PC-9 (cell line): Measurements from ENCODE around the gene MTPN. TPM values are rescaled to one million over a fixed set of nuclear protein-coding genes. Genes with fewer than 3 reads are reported as not detected.

ENCODE experiments used
- BruUV-seq: library from RNA; stranded (reverse); fragments of 400-500 nt; replicated peaks from 2 replicates; lab custom pipeline; 2021; lab: Mats Ljungman, UMichigan
- CTCF ChIA-PET: fragments of 300-600 bp; sonication (Branson Sonifier 250); formaldehyde crosslinking; loops from one replicate; lab custom pipeline; 2022; ENCODE audit warnings: antibody characterized with exemption; lab: Charles Lee
- POLR2A ChIA-PET: fragments of 300-600 bp; sonication (Branson Sonifier 250); formaldehyde crosslinking; loops from one replicate; lab custom pipeline; 2022; ENCODE audit warnings: antibody characterized with exemption; ENCODE audit not compliant: unreplicated experiment; lab: Charles Lee
- DNase-seq, 2 experiments: peaks; one replicate each; pipeline versions ENCODE4 v3.0.0 to v3.0.0-alpha.2; 2015 to 2022; ENCODE audit warnings: mixed read lengths in 1 of 2
- H2AFZ ChIP-seq: fragments of 200-600 bp; sonication (generic); 2 replicates; pipeline ENCODE4 v1.8.1; 2017; ENCODE audit warnings: antibody characterized with exemption
- H3F3A ChIP-seq: fragments of 200-600 bp; sonication (generic); 2 replicates; pipeline ENCODE4 v1.8.1; 2017; ENCODE audit warnings: antibody characterized with exemption, mild to moderate bottlenecking, low read depth; ENCODE audit not compliant: insufficient read depth
- H3K27ac ChIP-seq: fragments of 200-600 bp; sonication (generic); 2 replicates; pipeline ENCODE4 v1.6.1; 2016; ENCODE audit warnings: mixed run types
- H3K27me3 ChIP-seq: fragments of 200-600 bp; sonication (generic); 2 replicates; pipeline ENCODE4 v1.6.1; 2016; ENCODE audit warnings: low read depth, mixed run types; ENCODE audit not compliant: insufficient read depth
- H3K36me3 ChIP-seq: fragments of 200-600 bp; sonication (generic); 2 replicates; pipeline ENCODE4 v1.6.1; 2016; ENCODE audit warnings: low read depth, mixed run types
- H3K4me1 ChIP-seq: fragments of 200-600 bp; sonication (generic); replicated peaks from 2 replicates; pipeline ENCODE4 v1.6.1; 2016; ENCODE audit warnings: mixed run types; ENCODE audit not compliant: insufficient read depth
- H3K4me2 ChIP-seq: fragments of 200-600 bp; sonication (generic); 2 replicates; pipeline ENCODE4 v1.6.1; 2017; ENCODE audit warnings: mixed run types
- H3K4me3 ChIP-seq: fragments of 200-600 bp; sonication (generic); 2 replicates; pipeline ENCODE4 v1.6.1; 2016; ENCODE audit warnings: mixed run types
- H3K79me2 ChIP-seq: fragments of 200-600 bp; sonication (generic); 2 replicates; pipeline ENCODE4 v1.6.1; 2017; ENCODE audit warnings: low read depth, mixed run types
- H3K9me2 ChIP-seq: fragments of 200-600 bp; sonication (generic); 2 replicates; pipeline ENCODE4 v1.8.1; 2017; ENCODE audit warnings: mild to moderate bottlenecking; ENCODE audit not compliant: insufficient read depth
- H3K9me3 ChIP-seq: fragments of 200-600 bp; sonication (generic); 2 replicates; pipeline ENCODE4 v1.8.1; 2016; ENCODE audit warnings: low read depth; ENCODE audit not compliant: insufficient read depth
- H4K20me1 ChIP-seq: fragments of 200-600 bp; sonication (generic); 2 replicates; pipeline ENCODE4 v1.8.1; 2017; ENCODE audit not compliant: insufficient read depth
- EZH2 ChIP-seq: fragments of 200-600 bp; sonication (generic); IDR thresholded peaks from 2 replicates; pipeline ENCODE4 v1.8.0; 2017; ENCODE audit warnings: antibody characterized with exemption, low read depth
- intact Hi-C: fragments of 100-400 bp; cut with micrococcal nuclease; formaldehyde crosslinking; loops from one replicate; pipeline ENCODE4 v1.10.0; 2022; ENCODE audit not compliant: unreplicated experiment
- total RNA-seq: library from RNA; stranded (reverse); gene quantifications from 2 replicates; pipeline ENCODE4 v1.2.3, GENCODE V29; 2021
- TF ChIP-seq, protein P1 (sequence below): fragments of 200-600 bp; sonication (generic); conservative IDR thresholded peaks from 2 replicates; pipeline ENCODE4 v1.6.1; 2017; ENCODE audit warnings: mixed run types, antibody characterized with exemption, mild to moderate bottlenecking, moderate library complexity

Gene MTPN
- total RNA-seq, 1 experiment from 2014 or later = 212 TPM

DNA sequence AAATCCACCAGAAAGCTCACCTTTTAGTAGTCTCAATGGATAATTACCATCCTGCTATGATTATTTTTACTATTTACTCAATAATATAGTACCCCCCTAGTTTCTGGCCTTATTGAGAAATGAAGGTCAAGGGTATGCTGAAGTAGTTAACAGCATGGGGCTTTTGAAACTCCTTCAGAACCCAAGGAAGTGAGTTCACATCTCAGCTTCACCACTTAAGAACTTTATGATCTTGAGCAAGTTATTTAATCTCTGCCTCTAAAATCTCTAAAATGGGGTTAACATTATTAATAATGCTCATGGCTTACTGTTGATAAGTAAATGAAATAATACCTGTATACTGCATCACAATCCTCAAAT lies 5.8 kb downstream of the MTPN start:
- H3F3A ChIP-seq = peaks cover 10% of the 10 kb centered on the region
- H4K20me1 ChIP-seq = peaks cover 68% of the 10 kb centered on the region
- DNase-seq = no peak
- no peak overlapping the region for H2AFZ ChIP-seq
- peaks cover 33% of the 10 kb centered on the region for H3K36me3 ChIP-seq
- no peak overlapping the region for H3K4me3 ChIP-seq
- ChIA-PET POLR2A (no interaction called here), CTCF (no interaction called here)
- peaks cover 17% of the 10 kb centered on the region for H3K4me1 ChIP-seq
- no peak overlapping the region for H3K27ac ChIP-seq
- H3K9me2 ChIP-seq = no peaks in the 10 kb centered on the region
- intact Hi-C loops = no loop called here
- peaks cover 92% of the 10 kb centered on the region for H3K79me2 ChIP-seq
- TF ChIP-seq, protein P1, sequence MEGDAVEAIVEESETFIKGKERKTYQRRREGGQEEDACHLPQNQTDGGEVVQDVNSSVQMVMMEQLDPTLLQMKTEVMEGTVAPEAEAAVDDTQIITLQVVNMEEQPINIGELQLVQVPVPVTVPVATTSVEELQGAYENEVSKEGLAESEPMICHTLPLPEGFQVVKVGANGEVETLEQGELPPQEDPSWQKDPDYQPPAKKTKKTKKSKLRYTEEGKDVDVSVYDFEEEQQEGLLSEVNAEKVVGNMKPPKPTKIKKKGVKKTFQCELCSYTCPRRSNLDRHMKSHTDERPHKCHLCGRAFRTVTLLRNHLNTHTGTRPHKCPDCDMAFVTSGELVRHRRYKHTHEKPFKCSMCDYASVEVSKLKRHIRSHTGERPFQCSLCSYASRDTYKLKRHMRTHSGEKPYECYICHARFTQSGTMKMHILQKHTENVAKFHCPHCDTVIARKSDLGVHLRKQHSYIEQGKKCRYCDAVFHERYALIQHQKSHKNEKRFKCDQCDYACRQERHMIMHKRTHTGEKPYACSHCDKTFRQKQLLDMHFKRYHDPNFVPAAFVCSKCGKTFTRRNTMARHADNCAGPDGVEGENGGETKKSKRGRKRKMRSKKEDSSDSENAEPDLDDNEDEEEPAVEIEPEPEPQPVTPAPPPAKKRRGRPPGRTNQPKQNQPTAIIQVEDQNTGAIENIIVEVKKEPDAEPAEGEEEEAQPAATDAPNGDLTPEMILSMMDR = no peak
- TF ChIP-seq EZH2 = no peak
- BruUV-seq = no TSS peak
- no peaks in the 10 kb centered on the region for H3K27me3 ChIP-seq
- H3K9me3 ChIP-seq = no peaks in the 10 kb centered on the region
- H3K4me2 ChIP-seq = no peak overlapping the region

DNA sequence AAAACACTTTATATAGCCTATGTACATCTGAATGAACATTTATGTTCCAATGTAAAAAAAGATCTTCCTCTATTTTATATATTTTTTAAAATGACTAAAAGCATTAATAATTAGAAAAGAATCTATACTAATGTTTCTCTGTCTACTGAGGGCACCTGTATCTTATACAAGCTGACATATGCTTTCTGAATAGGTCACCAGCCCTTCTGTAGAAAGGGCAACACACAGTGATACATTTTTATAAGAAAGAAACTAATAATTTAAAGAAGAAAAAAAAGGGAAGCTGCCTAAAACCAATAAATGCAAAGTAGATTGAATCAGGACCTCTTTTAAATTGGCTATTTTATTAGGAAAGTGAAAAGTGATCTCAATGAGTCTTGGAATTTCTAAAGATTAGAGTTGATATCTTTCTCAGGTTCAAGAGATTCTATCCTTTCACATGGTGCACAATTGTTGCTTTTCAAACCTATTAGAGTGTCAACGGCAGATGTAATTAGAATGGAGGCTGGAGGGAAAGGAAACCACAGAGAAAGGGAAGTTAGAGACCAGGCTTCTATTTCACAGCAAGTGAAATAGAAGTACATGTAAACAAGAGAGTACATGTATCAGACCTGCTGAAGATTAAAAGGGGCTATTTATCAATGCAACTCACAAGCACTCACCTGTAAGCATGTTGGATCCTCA lies 6.3 kb downstream of the MTPN start:
- Histone ChIP-seq H3K27me3 (no peaks in the 10 kb centered on the region), H3K9me3 (no peaks in the 10 kb centered on the region), H3K79me2 (peaks cover 92% of the 10 kb centered on the region), H3F3A (peaks cover 10% of the 10 kb centered on the region), H2AFZ (no peak overlapping the region), H3K4me2 (no peak overlapping the region), H3K4me3 (no peak overlapping the region), H4K20me1 (peaks cover 66% of the 10 kb centered on the region), H3K4me1 (peaks cover 13% of the 10 kb centered on the region), H3K27ac (no peak overlapping the region), H3K9me2 (no peaks in the 10 kb centered on the region), H3K36me3 (peaks cover 33% of the 10 kb centered on the region)
- BruUV-seq = no TSS peak
- no peak for DNase-seq
- ChIA-PET CTCF (no interaction called here), POLR2A (no interaction called here)
- intact Hi-C loops = no loop called here
- TF ChIP-seq EZH2 = no peak

DNA sequence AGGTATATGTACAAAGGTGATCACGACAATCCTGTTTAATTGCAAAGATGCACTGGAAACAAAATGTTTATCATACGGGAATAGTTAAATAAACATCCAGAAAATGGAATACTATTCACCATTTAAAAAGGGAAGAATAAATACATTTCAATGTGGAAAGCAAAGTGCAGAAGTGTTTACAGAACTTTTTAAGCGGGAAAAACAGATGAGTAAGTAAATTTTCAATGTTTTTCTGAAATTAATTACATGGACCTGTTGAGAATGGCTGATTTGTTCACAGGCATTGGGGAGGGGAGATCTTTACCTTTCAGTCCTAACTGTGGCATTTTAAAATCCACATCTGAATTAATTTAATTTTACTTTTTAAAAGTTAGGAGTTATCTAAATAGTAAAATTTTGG lies 7.1 kb downstream of the MTPN start:
- Histone ChIP-seq H3K9me3 (no peaks in the 10 kb centered on the region), H3K4me3 (no peak overlapping the region), H3K36me3 (peaks cover 33% of the 10 kb centered on the region), H2AFZ (no peak overlapping the region), H4K20me1 (peaks cover 65% of the 10 kb centered on the region), H3K27me3 (no peaks in the 10 kb centered on the region), H3K4me1 (peaks cover 5% of the 10 kb centered on the region), H3K9me2 (no peaks in the 10 kb centered on the region), H3K79me2 (peaks cover 92% of the 10 kb centered on the region), H3K27ac (no peak overlapping the region), H3K4me2 (no peak overlapping the region), H3F3A (peaks cover 10% of the 10 kb centered on the region)
- no peak for TF ChIP-seq EZH2
- TF ChIP-seq, protein P1 = no peak
- intact Hi-C loops = no loop called here
- DNase-seq = no peak
- ChIA-PET POLR2A (interaction anchor here (0.6 kb wide), 1 partner anchor 808 kb away, joined by 6 read pairs; no protein-coding TSS in a partner anchor), CTCF (no interaction called here)
- no TSS peak for BruUV-seq
